ENCODE data around the gene KIF3B.
"Not testable (repeated sequence)": the region's sequence is repeated elsewhere in the genome, so short reads cannot be mapped to it uniquely, and the experiment has no call there.

KIF3B gene

DNA sequence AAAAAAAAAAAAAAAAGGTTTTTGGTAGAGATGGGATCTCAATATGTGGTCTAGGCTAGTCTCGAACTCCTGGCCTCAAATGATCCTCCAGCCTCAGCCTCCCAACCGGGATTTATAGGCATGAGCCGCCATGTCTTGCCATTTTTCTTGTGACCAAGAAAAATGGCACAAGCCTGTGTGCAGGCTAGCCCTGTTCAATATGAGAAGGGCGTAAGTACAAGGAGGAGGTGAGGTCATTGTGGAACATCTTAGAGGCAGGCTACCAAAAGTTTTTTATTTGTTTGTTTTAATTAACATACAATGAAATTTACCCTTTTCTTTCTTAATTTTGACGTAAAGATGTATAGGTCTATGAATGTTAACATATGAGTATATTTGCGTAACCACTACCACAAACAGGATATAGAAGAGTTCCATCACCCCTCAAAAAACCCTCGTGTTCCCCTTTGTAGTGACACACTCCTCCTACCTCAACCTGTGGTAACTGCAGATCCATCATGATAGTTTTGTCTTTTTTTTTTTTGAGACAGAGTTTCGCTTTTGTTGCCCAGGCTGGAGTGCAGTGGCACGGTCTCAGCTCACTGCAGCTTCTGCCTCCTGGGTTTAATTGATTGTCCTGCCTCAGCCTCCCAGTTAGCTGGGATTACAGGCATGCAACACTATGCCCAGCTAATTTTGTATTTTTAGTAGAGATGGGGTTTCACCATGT is 28.3 kb upstream of the KIF3B start:
- no peak for FAIRE-seq

DNA sequence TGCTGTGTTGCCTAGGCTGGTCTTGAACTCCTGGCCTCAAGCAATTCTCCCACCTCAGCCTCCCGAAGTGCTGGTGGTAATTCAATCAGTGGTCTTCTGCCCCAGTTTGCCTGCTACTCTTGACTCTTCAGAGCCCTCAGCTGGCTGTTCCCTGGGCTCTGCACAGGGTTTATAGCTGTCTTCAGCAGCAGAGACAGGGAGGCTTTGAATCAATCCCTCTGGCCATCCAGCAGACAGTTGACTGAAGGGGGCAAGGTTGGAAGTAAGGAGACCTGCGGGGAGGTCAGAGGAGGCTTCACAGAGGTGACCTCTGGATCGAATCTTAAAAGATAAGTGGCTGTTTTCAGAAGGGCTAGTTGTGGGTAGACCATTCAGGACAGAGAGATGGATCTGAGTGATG is 26.0 kb upstream of the KIF3B start:
- no peak for FAIRE-seq

GRCh38 chr20:32252189-32252588 is 25.3 kb upstream of the KIF3B start:
- FAIRE-seq, result no peak

DNA sequence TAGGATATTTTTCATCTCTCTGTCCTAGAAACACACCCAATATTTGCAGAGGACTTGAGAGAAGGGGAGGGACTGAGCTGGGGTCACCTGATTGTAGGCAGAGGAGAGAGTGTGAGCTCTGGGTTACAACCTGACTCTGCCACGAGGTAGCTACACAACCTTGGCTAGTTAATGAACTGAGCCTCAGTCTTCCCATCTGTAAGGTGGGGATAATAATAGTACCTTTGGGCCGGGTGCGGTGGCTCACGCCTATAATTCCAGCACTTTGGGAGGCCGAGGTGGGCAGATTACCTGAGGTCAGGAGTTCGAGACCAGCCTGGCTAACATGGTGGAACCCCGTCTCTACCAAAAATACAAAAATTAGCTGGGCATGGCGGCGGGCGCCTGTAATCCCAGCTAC is 16.5 kb upstream of the KIF3B start:
- not testable (repeated sequence) for FAIRE-seq

- no peak for FAIRE-seq
These were observed 15.8 kb upstream of the KIF3B start for GRCh38 chr20:32261644-32262043.

- no peak for FAIRE-seq
These were observed 14.0 kb upstream of the KIF3B start for GRCh38 chr20:32263398-32263954.

GRCh38 chr20:32271620-32272019 is 5.8 kb upstream of the KIF3B start:
- FAIRE-seq, result no peak

- no peak for FAIRE-seq
These were observed 3.1 kb upstream of the KIF3B start for GRCh38 chr20:32274359-32274758.

DNA sequence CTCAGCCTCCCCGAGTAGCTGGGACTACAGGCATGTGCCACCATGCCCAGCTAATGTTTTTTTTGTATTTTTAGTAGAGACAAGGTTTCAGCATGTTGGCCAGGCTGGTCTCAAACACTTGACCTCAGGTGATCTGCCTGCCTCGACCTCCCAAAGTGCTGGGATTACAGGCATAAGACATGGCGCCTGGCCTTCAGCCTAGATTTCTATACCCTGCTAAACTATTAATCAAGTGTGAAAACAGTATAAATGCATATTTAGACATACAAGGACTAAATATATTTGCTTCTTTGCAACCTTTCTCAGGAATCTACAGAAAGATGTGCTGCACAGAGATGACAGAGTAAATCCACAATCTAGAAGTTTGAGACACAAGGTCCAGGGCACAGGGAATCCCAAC is 2.3 kb upstream of the KIF3B start:
- FAIRE-seq, result not testable (repeated sequence)

GRCh38 chr20:32278199-32278643 is 770 bp downstream of the KIF3B start:
- no peak for FAIRE-seq

DNA sequence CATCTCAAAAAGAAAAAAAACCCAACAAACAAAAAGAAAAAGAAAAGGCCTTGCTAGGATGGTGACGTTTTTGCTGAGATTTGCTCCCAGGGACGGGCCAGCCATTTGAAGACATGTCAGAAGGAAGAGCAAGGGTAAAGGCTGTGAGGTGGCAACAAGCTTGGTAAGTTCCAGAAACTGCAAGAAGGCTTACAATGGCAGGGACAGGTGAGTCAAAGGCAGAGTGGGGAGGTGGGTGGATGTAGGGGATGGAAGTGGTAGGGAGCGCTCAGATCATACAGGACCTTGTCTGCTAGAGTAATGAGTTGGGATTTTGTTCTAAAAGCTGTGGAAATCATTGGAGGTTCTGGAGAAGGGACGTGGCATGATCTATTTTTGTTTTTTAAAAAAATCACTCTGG is 4.3 kb downstream of the KIF3B start:
- no peak for FAIRE-seq

- no peak for FAIRE-seq
These were observed 5.0 kb downstream of the KIF3B start for GRCh38 chr20:32282461-32282860.

DNA sequence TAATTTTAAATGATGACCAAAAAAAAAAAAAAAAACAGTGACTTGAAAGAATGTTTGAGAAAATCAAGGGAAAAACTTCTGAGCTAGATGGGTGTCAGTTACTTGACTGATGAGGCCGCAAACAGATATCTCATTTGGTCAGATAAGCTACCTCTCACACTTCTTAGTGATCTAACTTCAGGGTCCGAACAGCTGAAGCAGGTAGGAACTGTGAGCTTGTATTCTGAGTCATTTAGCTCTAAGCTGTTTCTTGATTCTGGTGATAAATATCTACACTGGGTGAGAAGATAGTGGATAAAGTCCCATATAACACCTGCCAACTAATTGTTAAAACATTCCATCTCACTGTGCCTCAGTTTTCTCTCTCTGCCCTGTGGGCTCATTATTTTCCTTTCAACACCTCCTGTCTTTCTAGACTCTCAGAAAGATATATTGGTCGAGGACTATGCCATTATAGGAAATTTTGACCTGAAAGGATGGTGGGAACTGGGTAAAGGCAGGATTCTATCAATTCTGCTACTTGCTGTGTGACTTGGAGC is 7.7 kb downstream of the KIF3B start:
- no peak for FAIRE-seq

GRCh38 chr20:32285621-32286371 is 8.3 kb downstream of the KIF3B start:
- no peak for FAIRE-seq

GRCh38 chr20:32287231-32287638 is 9.8 kb downstream of the KIF3B start:
- FAIRE-seq, result no peak

DNA sequence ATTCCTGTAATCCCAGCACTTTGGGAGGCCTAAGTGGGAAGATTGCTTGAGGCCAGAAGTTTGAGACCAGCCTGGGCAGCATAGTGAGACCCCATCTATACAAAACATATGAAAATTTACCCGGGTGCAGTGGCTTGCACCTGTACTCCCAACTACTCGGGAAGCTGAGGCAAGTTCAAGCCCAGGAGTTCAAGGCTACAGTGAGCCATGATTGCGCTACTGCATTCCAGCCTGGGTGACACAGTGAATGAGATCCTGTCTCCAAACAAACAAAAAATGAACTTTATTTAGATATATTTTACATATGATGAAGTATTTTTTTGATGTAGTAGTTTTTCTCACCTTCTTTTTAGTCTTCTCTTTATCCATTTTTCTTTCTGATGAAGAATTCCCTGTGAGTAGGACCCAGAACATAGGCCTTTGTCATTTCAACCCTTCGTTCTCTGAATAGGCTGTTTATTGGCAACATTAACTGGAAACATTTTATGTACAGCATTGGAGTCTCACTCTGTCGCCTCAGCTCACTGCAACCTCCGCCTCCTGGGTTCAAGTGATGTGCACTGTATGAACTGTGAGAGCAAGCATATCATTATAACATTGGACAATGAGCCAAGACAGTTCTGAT is 10.9 kb downstream of the KIF3B start:
- FAIRE-seq, result no peak

DNA sequence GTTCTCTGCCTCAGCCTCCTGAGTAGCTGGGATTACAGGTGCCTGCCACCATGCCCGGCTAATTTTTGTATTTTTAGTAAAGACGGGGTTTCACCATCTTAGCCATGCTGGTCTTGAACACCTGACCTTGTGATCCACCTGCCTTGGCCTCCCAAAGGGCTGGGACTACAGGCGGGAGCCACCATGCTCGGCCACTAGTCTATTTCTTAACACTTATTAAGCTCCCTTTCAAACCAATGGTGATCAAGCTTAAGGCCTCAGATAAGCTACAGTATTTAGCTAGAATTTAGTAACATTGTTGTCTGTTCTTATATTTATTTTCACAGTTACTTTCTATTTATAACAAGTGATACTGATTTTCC is 11.8 kb downstream of the KIF3B start:
- not testable (repeated sequence) for FAIRE-seq

DNA sequence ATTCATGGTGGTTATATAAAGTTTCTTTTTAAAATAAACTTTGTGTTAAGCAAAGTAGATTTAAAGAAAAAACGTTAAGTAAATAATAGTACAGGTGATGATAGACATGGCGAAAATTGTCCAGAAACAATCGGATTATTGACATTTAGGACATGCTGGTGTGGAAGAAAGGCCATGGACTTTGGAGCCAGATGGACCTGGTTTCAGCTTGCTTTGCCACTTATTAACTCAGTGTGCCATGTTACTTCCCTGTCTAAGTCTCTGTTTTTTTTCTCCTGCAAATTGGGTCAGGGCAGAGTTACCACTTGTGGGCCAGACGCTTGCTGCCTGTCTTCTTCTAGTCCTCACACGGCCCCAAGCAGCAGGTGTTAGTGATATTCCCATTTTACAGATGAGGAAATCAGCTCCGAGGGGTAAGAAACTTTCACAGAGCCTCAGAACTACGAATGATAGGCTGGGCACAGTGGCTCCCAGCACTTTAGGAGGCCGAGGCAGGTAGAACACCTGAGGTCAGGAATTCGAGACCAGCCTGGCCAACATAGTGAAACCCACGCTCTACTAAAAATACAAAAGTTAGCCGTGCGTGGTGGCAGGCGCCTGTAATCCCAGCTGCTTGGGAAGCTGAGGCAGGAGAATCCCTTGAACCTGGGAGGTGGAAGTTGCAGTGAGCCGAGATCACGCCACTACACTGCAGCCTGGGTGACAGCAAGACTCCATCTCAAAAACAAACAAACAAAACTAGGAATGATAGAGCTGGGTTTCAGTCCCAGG is 12.4 kb downstream of the KIF3B start:
- no peak for FAIRE-seq

GRCh38 chr20:32291166-32291565 is 13.7 kb downstream of the KIF3B start:
- no peak for FAIRE-seq

- no peak for FAIRE-seq
These were observed 15.1 kb downstream of the KIF3B start for GRCh38 chr20:32292548-32292947.

DNA sequence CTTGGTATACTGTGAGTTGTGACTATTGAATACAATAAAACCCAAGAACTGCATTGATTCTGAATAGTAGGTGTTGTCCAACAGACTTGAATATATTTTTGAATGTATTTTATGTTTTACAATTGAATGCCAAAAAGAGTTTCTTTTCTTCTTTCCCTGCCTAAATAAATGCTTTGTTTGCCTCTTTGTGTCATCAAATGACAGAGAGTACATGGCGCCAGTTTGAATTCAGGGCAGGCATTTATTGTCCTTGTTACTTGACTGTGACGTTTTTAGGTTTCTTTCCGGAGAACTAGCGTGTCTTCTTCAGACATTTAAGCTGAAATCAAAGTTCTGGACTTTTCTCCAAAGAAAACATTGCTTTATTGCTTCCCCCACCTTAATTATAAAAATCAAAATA is 16.6 kb downstream of the KIF3B start:
- no peak for FAIRE-seq

GRCh38 chr20:32296412-32296811 is 19.0 kb downstream of the KIF3B start:
- FAIRE-seq, result no peak
